PFSK-1 (cell line): ENCODE data around the gene GPR26.

Experiments used
- POLR2AphosphoS5 ChIP-seq: IDR thresholded peaks from 2 replicates; pipeline ENCODE4 v1.6.1; 2012; ENCODE audit warnings: low read depth, mild to moderate bottlenecking, control low read depth, low read length, moderate library complexity
- REST ChIP-seq, 2 experiments: IDR thresholded peaks; 2 replicates each; pipeline versions ENCODE4 v1.6.1 to v1.8.0; 2011 to 2012; ENCODE audit warnings: low read depth in 2 of 2, low read length in 2 of 2, control low read depth in 1 of 2, inconsistent platforms in 1 of 2, mild to moderate bottlenecking in 1 of 2, moderate library complexity in 1 of 2; ENCODE audit not compliant: insufficient read depth in 1 of 2

- TF ChIP-seq REST (IDR thresholded peaks at IDR 0.05; ENCODE audit: insufficient read depth in 1 of 2, low read depth in 2 of 2, low read length in 2 of 2) = no peak
- no peak for TF ChIP-seq POLR2AphosphoS5
Observed at GRCh38 chr10:123675811-123676210, 9.7 kb downstream of the GPR26 start.
